Myocyte (in vitro differentiated cells): Measurements from ENCODE around the gene CPAMD8. TPM values are rescaled to one million over a fixed set of nuclear protein-coding genes. Genes with fewer than 3 reads are reported as not detected.
"Not testable (repeated sequence)": the region's sequence is repeated elsewhere in the genome, so short reads cannot be mapped to it uniquely, and the experiment has no call there.

Source experiments
- DNase-seq: peaks from one replicate; pipeline ENCODE4 v3.0.0-alpha.2; 2012; ENCODE audit warnings: low read depth
- total RNA-seq: library from RNA; depleted of rRNA; stranded (reverse); fragments of >200 nt; gene quantifications from 2 replicates; pipeline ENCODE4 v1.2.3, GENCODE V29; 2014

Gene CPAMD8
- total RNA-seq, 1 donor from 2014 or later: not detected

- no peak for DNase-seq
Measured at GRCh38 chr19:17002455-17002854, 24.2 kb downstream of the CPAMD8 start.

- DNase-seq: no peak
Measured at GRCh38 chr19:17001603-17002183, 24.9 kb downstream of the CPAMD8 start.

DNA sequence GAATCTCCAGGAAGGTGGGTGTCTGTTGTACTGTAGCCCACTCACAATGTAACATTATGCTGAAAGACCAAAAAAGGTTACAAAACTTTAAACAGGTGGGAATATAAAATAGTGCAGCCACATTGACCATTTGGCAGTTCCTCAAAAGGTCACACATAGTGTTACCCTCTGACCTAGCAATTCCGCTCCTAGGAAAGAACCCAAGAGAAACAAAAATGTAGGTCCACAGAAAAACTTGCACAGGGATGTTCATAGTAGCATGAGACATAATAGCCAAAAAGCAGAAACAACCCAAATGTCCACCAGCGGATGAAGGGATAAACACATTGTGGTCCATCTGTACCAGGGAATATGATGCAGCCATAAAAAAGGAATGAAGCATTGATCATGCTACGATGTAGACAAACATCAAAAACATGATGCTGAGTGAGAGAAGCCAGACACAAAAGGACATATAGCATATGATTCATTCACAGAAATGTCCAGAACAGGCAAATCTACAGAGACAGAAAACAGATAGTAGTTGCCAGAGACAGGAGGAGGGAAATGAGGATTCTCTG lies 27.9 kb downstream of the CPAMD8 start:
- no peak for DNase-seq

GRCh38 chr19:16996838-16997490 lies 29.6 kb downstream of the CPAMD8 start:
- DNase-seq: not testable (repeated sequence)

- no peak for DNase-seq
Measured at GRCh38 chr19:16988661-16989060, 37.9 kb downstream of the CPAMD8 start.

- DNase-seq: no peak
Measured at GRCh38 chr19:16985403-16985802, 41.2 kb downstream of the CPAMD8 start.

GRCh38 chr19:16982586-16982985 lies 44.0 kb downstream of the CPAMD8 start:
- not testable (repeated sequence) for DNase-seq

GRCh38 chr19:16978839-16979802 lies 47.5 kb downstream of the CPAMD8 start:
- DNase-seq: no peak

DNA sequence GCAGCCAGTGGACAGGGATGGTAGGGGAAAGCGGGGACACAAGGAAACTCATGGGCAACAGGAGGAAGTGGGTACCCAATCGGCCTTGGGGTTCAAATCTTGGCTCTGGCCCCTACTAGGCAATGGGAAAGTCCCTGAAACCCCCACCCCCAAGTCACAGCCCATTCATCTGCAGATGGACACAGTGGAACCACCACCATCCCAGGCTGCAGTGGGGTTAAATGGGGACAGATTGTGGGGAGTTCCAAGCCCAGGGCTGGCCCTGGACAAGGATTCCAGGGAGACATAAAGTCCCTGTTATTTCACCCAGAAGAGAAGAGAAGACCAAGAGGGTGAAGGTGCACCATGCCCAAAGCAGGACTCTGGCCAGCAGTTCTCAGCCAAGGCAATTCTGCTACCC lies 48.5 kb downstream of the CPAMD8 start:
- no peak for DNase-seq

DNA sequence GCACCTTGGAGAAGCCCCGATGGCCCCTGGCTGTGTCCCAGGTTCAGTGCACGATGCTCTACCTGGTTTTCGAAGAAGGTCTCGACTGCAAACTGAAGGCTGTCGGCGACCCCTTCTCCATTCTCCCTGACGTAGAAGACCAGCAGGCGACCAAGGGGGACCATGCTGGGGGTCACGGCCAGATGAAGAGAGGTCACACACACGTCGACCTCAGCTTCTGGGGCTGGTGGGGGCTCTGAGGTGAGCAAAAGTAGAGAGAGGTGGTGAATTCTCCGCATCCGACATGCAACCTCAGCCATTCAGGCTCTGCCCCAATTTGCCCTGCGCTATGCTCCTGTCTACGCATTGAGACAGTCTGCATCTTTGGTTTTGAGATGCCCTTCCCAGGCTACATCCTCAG lies 49.3 kb downstream of the CPAMD8 start:
- DNase-seq: no peak

- DNase-seq: no peak
Measured at GRCh38 chr19:16976446-16976845, 50.2 kb downstream of the CPAMD8 start.

- no peak for DNase-seq
Measured at GRCh38 chr19:16970821-16971220, 55.8 kb downstream of the CPAMD8 start.

GRCh38 chr19:16969135-16969534 lies 57.5 kb downstream of the CPAMD8 start:
- DNase-seq: no peak

DNA sequence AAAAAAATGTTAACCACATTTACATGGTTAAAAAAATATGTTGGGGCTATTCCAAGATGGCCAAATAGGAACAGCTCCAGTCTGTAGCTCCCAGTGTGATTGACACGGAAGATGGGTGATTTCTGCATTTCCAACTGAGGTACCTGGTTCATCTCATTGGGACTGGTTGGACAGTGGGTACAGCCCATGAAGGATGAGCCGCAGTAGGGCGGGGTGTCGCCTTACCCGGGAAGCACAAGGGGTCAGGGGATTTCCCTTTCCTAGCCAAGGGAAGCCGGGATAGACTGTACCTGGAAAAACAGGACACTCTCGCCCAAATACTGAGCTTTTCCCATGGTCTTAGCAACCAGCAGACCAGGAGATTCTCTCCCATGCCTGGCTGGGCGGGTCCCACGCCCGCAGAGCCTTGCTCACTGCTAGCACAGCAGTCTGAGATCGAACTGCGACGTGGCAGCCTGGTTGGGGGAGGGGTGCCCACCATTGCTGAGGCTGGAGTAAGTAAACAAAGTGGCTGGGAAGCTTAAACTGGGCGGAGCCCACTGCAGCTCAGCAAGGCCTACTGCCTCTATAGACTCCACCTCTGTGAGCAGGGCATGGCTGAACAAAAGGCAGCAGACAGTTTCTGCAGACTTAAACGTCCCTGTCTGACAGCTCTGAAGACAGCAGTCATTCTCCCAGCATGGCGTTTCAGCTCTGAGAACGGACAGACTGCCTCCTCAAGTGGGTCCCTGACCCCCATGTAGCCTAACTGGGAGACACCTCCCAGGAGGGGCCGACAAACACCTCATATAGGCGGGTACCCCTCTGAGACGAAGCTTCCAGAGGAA lies 65.4 kb downstream of the CPAMD8 start:
- not testable (repeated sequence) for DNase-seq

GRCh38 chr19:16958277-16958676 lies 68.3 kb downstream of the CPAMD8 start:
- not testable (repeated sequence) for DNase-seq

- no peak for DNase-seq
Measured at GRCh38 chr19:16957855-16958254, 68.8 kb downstream of the CPAMD8 start.

- no peak for DNase-seq
Measured at GRCh38 chr19:16957151-16957701, 69.4 kb downstream of the CPAMD8 start.

GRCh38 chr19:16955161-16955560 lies 71.4 kb downstream of the CPAMD8 start:
- no peak for DNase-seq

- no peak for DNase-seq
Measured at GRCh38 chr19:16952046-16952445, 74.6 kb downstream of the CPAMD8 start.

DNA sequence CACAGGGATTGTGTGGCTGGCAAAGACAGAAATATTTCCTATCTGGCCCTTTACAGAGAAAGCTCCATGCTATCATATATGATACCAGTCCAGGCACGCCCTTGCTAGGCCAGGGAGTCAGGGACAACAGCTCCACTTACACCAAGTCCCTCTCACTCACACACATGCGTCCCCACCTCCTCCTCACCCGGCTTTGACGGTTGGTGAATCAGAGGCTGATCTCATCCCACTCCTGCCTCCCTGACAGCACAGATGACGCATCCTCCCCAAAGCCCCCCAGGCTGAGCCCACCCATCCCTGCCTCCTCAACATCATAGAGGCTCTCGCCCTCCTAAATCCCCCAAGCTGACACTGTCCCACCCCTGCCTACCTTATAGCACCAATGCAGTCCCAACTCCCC lies 75.1 kb downstream of the CPAMD8 start:
- no peak for DNase-seq
